ENCODE results near the gene AP1B1. TPM values are rescaled to one million over a fixed set of nuclear protein-coding genes. Genes with fewer than 3 reads are reported as not detected.

The AP1B1 gene
- total RNA-seq, 1 experiment from 2014 or later: 119 TPM

DNA sequence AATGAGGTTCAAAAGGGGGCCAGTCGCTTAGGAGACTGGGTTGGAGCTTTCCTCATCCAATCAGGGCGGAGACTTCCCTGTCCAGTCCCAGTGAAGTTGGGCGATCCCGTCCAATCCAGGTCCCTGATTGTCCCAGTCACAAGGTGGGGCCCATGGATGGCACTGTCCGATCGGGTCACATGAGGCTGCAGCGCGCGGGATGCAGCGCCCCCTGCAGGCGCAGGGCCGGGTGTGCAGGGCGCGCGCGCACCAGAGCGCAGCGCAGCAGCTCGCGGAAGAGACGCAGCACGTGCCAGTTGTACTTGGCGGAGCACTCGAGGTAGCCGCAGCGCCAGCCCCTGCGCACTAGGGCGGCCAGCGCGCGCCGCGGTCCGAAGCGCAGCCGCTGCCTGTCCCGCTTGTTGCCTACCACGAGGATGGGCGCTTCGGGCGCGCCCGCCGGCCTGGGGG lies 75.2 kb downstream of the AP1B1 start:
- peaks cover 40% of the 10 kb centered on the region for H3K27me3 ChIP-seq (ENCODE audit: control insufficient read depth, insufficient read depth, low read length)
- H3K4me3 ChIP-seq (ENCODE audit: insufficient read depth, low read depth, low read length): no peak overlapping the region
- DNase-seq: peak; percentile 97
- H3K36me3 ChIP-seq (replicated peaks; ENCODE audit: control insufficient read depth, insufficient read depth, low read length): no peaks in the 10 kb centered on the region

DNA sequence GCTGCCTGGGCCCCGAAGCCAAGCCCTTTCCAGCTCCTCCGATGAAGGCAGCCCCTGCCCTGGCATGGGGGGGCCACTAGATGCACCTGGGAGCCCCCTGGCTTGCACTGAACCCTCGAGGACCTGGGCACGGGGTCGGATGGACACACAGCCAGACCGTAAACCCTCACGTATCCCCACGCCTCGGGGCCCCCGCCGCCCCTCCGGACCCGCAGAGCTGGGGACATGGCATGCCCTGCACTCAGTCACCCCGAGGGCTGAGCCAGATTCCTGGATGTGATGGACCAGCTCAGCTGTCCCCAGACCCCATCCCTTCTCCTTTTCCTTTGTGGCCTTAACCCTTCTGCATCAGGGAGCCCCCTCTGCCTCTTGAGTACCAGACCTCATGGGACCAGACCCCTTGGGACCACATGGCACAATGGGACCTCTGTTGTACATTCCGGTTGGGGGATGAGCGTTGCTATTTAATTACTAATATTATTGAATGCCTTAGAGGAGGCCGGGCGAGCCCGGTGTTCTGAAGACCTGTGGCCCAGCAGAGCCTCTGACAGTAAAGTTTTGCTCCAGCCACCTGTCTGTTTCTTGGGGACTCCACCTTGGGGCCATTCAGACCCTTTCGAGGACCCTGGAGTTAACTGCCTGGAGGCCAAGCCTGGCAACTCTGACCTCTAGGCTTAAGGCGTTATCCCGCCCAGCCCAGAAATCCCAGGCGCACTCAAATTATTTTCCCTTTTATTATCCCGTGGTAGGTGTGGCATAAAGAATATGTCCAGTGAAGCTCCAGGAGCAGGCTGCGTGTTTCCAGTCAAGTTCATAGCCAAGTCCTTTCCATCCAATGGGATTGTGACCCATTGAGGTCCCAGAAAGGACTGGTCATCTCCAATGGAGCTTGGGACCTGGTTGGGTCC lies 75.9 kb downstream of the AP1B1 start:
- H3K4me3 ChIP-seq (ENCODE audit: insufficient read depth, low read depth, low read length): no peak overlapping the region
- H3K27me3 ChIP-seq (ENCODE audit: control insufficient read depth, insufficient read depth, low read length): peaks cover 40% of the 10 kb centered on the region
- DNase-seq: peak; percentile 47
- H3K36me3 ChIP-seq (replicated peaks; ENCODE audit: control insufficient read depth, insufficient read depth, low read length): no peaks in the 10 kb centered on the region

DNA sequence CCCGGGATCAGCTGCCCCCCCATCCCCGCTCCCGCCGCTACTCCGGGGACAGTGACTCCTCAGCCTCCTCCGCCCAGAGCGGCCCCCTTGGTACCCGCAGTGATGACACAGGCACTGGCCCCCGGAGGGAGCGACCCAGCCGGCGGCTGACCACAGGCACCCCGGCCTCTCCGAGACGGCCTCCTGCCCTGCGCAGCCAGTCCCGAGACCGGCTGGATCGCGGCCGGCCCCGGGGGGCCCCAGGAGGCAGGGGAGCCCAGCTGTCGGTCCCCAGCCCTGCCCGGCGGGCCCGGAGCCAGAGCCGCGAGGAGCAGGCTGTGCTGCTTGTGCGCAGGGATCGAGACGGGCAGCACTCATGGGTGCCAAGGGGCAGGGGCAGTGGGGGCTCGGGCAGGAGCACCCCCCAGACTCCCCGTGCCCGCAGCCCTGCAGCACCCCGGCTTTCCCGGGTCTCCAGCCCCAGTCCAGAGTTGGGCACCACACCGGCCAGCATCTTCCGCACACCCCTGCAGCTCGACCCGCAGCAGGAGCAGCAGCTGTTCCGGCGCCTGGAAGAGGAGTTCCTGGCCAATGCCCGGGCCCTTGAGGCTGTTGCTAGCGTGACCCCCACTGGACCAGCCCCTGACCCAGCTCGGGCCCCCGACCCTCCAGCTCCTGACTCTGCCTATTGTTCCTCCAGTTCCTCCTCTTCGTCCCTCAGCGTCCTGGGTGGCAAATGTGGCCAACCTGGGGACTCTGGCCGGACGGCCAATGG lies 76.7 kb downstream of the AP1B1 start:
- Histone ChIP-seq H3K27me3 (ENCODE audit: control insufficient read depth, insufficient read depth, low read length) (peaks cover 34% of the 10 kb centered on the region), H3K36me3 (replicated peaks; ENCODE audit: control insufficient read depth, insufficient read depth, low read length) (no peaks in the 10 kb centered on the region), H3K4me3 (ENCODE audit: insufficient read depth, low read depth, low read length) (no peak overlapping the region)
- peak; percentile 63 for DNase-seq

GRCh38 chr22:29310863-29311339 lies 77.5 kb downstream of the AP1B1 start:
- no peaks in the 10 kb centered on the region for H3K36me3 ChIP-seq (replicated peaks; ENCODE audit: control insufficient read depth, insufficient read depth, low read length)
- peaks cover 29% of the 10 kb centered on the region for H3K27me3 ChIP-seq (ENCODE audit: control insufficient read depth, insufficient read depth, low read length)
- no peak overlapping the region for H3K4me3 ChIP-seq (ENCODE audit: insufficient read depth, low read depth, low read length)
- peak; percentile 94 for DNase-seq

DNA sequence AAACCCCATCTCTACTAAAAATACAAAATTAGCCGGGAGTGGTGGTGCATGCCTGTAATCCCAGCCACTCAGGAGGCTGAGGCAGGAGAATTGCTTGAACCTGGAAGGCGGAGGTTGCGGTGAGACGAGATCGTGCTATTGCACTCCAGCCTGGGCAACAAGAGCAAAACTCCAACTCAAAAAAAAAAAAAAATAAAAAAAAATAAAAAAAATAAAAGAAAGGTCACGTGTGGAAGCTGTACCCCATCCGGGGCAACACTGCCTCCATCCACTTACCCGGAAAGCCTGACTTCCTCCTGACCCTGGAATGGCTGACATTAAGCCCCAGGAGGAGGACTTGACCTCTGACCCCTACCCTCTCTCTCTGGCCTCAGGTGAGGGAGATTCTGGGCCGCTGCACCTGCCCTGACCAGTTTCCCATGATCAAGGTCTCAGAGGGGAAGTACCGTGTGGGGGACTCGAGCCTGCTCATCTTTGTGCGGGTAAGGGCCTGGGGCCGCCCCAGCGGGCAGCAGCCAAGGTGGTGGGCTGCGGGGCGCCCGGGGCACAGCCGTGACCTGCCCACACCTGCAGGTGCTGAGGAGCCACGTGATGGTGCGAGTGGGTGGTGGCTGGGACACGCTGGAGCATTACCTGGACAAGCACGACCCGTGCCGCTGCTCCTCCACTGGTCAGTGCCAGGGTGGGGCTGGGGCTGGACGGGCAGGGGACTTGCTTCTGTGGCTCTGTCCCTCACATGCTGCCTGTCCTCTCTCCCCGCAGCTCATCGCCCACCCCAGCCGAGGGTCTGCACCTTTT lies 78.1 kb downstream of the AP1B1 start:
- peaks cover 23% of the 10 kb centered on the region for H3K27me3 ChIP-seq (ENCODE audit: control insufficient read depth, insufficient read depth, low read length)
- no peak overlapping the region for H3K4me3 ChIP-seq (ENCODE audit: insufficient read depth, low read depth, low read length)
- H3K36me3 ChIP-seq (replicated peaks; ENCODE audit: control insufficient read depth, insufficient read depth, low read length): no peaks in the 10 kb centered on the region
- no peak for DNase-seq

GRCh38 chr22:29309332-29310064 lies 78.9 kb downstream of the AP1B1 start:
- DNase-seq: peak; percentile 58
- Histone ChIP-seq H3K4me3 (ENCODE audit: insufficient read depth, low read depth, low read length) (no peak overlapping the region), H3K36me3 (replicated peaks; ENCODE audit: control insufficient read depth, insufficient read depth, low read length) (no peaks in the 10 kb centered on the region), H3K27me3 (ENCODE audit: control insufficient read depth, insufficient read depth, low read length) (peaks cover 15% of the 10 kb centered on the region)

DNA sequence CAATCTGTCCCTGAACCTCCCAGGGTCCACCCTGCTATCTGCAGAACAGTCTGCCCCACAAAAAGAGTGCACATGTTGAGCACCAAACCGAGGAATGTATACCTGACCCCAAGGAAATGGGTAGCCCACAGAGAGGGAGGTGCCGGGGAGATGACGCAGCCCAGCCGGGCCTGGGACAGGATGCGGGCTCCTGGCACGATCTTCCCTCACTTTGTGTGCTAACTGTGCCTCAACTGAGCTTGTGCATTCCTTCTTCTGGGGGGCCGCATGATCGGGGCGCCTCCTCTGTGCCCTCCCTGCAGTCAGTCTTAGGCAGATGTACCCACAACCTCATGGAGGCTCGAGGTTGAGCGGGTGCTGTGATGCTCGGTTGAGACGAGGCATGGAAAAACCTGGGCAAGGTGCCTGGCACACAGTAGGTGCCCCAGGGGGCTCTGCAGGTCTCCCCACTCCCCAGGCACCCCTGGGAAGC lies 79.5 kb downstream of the AP1B1 start:
- H3K36me3 ChIP-seq (replicated peaks; ENCODE audit: control insufficient read depth, insufficient read depth, low read length): no peaks in the 10 kb centered on the region
- H3K4me3 ChIP-seq (ENCODE audit: insufficient read depth, low read depth, low read length): no peak overlapping the region
- no peak for DNase-seq

GRCh38 chr22:29308148-29308790 lies 80.1 kb downstream of the AP1B1 start:
- H3K27me3 ChIP-seq (ENCODE audit: control insufficient read depth, insufficient read depth, low read length): peaks cover 3% of the 10 kb centered on the region
- peak; percentile 71 for DNase-seq
- no peak overlapping the region for H3K4me3 ChIP-seq (ENCODE audit: insufficient read depth, low read depth, low read length)
- H3K36me3 ChIP-seq (replicated peaks; ENCODE audit: control insufficient read depth, insufficient read depth, low read length): no peaks in the 10 kb centered on the region

More for the DNA sequence above, 79.5 kb downstream of the AP1B1 start:
- H3K27me3 ChIP-seq (ENCODE audit: control insufficient read depth, insufficient read depth, low read length): peaks cover 8% of the 10 kb centered on the region

GRCh38 chr22:29307596-29308147 lies 80.7 kb downstream of the AP1B1 start:
- peak overlapping the region; percentile 64 for H3K4me3 ChIP-seq (ENCODE audit: insufficient read depth, low read depth, low read length)
- H3K27me3 ChIP-seq (ENCODE audit: control insufficient read depth, insufficient read depth, low read length): no peaks in the 10 kb centered on the region
- no peaks in the 10 kb centered on the region for H3K36me3 ChIP-seq (replicated peaks; ENCODE audit: control insufficient read depth, insufficient read depth, low read length)
- DNase-seq: peak; percentile 73

DNA sequence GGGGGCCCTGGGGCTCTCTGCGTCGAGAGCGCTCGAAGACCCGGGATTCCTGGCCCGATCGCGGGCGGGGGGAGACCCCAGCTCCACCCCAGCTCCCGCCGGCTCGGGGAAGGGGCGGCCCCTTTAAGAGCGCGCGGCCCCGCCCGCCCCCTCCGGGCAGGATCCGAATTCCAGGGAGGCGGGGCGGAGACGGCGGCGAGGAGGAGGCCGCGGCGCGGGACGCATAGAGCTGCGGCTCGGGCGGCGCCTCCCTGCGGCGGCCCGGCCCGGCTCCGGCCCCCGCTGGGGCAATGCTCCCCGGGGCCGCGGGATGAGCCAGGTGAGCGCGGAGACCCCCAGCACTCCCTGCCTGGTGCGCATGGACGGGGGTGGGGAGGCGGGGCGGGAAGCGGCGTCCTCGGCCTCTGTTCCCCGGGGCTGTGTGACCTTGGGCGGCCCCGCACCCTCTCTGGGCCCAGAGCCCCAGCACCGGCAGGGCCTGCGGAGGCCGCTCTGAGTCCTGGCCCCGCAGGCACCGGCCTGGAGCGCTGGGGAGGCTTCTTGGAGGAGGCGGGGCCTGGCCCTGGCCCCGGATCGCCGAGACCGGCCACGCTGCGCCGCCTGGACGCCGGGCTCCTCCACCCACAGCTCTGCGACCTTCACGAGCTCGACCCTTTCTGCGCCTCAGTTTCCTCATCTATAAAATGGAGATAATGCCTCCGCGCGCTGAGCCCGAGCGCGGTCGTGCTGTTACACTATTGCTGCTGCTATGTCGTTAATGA lies 81.4 kb downstream of the AP1B1 start:
- peak; percentile 98 for DNase-seq
- Histone ChIP-seq H3K36me3 (replicated peaks; ENCODE audit: control insufficient read depth, insufficient read depth, low read length) (no peaks in the 10 kb centered on the region), H3K4me3 (ENCODE audit: insufficient read depth, low read depth, low read length) (peak overlapping the region; percentile 64)

GRCh38 chr22:29306175-29306834 lies 82.1 kb downstream of the AP1B1 start, which contains the start of gene GAS2L1:
Gene GAS2L1 (plus strand): TSS chr22:29306650. CDS start chr22:29308106, 1,456 bp downstream.
- Histone ChIP-seq H3K4me3 (ENCODE audit: insufficient read depth, low read depth, low read length) (peak within 1 kb of the TSS; percentile 64), H3K27me3 (ENCODE audit: control insufficient read depth, insufficient read depth, low read length) (no peaks in the 10 kb centered on the region), H3K36me3 (replicated peaks; ENCODE audit: control insufficient read depth, insufficient read depth, low read length) (no peaks in the 10 kb centered on the region)
- DNase-seq: peak; percentile 92

More for the DNA sequence above, 81.4 kb downstream of the AP1B1 start:
- no peaks in the 10 kb centered on the region for H3K27me3 ChIP-seq (ENCODE audit: control insufficient read depth, insufficient read depth, low read length)

- DNase-seq: no peak
- H3K36me3 ChIP-seq (replicated peaks; ENCODE audit: control insufficient read depth, insufficient read depth, low read length): no peaks in the 10 kb centered on the region
- H3K27me3 ChIP-seq (ENCODE audit: control insufficient read depth, insufficient read depth, low read length): no peaks in the 10 kb centered on the region
- H3K4me3 ChIP-seq (ENCODE audit: insufficient read depth, low read depth, low read length): peak overlapping the region; percentile 64
These were observed 82.6 kb downstream of the AP1B1 start for GRCh38 chr22:29305836-29306174.

Data from H7 (cell line).